T-helper 2 cell (primary cell): ENCODE measurements around the gene UBE2J1.

Experiments used
- DNase-seq, 5 experiments: peaks; one replicate each; pipeline versions ENCODE4 v3.0.0 to v3.0.0-alpha.2; 2012 to 2022

Gene UBE2J1

GRCh38 chr6:89287351-89288028 is 65.0 kb downstream of the UBE2J1 start:
- DNase-seq, result no peak

- no peak for DNase-seq
These were observed 66.0 kb downstream of the UBE2J1 start for GRCh38 chr6:89286516-89286915.

- DNase-seq, result no peak
These were observed 67.4 kb downstream of the UBE2J1 start for GRCh38 chr6:89284963-89285735.

DNA sequence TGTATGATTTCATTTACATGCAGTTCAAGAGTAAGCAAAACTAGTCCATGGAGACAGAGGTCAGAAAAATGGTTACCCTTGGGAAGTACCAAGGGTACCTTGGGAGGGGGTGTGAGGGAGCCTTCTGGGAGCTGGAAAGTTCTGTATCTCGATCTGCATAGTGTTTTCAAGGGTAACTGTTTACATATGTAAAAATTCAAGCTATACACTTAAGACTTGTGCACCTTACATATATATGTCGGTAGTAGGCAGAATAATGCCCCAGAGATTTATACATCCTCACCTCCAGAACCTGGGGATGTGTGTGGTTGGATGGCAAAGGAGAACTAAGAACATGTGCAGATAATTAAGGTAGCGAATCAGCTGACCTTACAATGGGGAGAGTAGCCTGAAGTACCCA is 68.4 kb downstream of the UBE2J1 start:
- no peak for DNase-seq

DNA sequence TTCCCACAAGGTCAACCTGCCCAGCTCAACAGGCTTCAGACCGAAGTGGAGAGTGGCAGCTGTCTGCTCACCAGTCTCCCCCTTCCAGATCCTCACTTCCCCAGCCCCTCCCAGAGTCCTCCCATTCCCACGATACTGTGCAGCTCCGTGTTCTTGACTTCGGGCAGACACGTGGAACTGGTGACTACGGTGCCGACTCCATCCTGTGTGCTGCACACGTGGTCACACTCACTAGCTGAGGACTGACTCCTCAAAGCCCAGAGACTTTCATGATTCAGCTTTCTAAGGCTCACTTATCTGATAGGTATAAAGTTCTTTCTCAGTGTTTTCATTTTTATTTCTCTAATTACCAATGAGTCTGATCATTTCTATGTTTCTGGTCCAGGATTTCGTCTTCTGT is 69.8 kb downstream of the UBE2J1 start:
- no peak for DNase-seq

DNA sequence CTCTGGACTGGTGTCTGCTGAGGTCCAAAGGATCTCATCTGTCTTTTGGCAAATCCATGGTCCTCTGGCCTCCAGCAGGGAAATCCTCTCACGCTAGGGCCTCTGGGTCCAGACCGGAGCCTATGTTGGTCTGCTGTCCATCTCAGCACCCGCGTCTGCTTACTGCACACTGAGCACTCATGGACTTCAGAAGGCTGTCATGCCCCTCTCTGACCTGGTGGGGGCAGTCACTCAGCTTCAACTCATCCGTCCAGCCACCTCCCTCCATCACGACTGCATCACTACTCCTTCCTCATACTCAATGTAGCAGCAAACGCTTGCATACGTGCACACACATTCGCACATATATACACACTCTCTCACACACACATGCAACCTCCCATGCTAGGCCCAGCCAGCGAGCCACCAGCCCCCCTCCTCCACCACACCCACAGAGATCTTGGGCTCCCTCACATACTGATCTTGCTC is 70.7 kb downstream of the UBE2J1 start:
- peak in 3 of 5 experiments; percentile 12 to 71 (median 24) for DNase-seq

DNA sequence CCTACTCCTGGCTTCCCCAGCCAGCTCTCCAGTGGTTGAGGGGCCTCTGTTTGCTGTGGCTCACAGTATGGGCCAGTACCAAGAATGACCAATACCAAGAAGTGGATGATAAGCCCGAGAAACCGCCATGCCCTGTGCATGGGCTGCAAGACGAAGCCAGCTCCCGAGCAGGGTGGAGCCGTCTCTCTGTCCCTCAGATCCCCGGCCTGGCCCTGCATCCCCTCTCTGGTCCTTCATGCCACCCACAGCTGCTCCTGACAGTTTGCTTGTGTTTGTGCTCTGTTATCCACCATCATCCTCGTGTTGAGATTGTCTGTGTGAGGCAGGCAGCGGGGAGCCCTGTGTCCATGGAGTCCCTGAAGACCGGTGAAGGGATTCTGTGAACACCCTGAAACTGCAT is 73.6 kb downstream of the UBE2J1 start:
- DNase-seq, result no peak
